T-helper 1 cell treated with Interleukin-12 subunit alpha and Interleukin-12 subunit beta and Interleukin-4 antibody, amounts not matched to agents 30 μg/mL and 1 μg/mL, for 36 hours (primary cell): ENCODE measurements around the gene EGFLAM.

ENCODE experiments used
- H3K27ac Mint-ChIP-seq: one replicate; pipeline ENCODE4 v1.8.0; 2021; ENCODE audit warnings: mild to moderate bottlenecking, mixed read lengths
- H3K27me3 Mint-ChIP-seq: one replicate; pipeline ENCODE4 v1.8.0; 2021; ENCODE audit warnings: low read depth, mixed read lengths
- H3K36me3 Mint-ChIP-seq: one replicate; pipeline ENCODE4 v1.8.0; 2021; ENCODE audit warnings: low read depth, mixed read lengths
- H3K4me1 Mint-ChIP-seq: one replicate; pipeline ENCODE4 v1.8.0; 2021; ENCODE audit warnings: low read depth, mixed read lengths
- H3K4me3 Mint-ChIP-seq: one replicate; pipeline ENCODE4 v1.8.0; 2021; ENCODE audit warnings: mild to moderate bottlenecking, moderate library complexity, mixed read lengths
- H3K9me3 Mint-ChIP-seq: one replicate; pipeline ENCODE4 v1.8.0; 2021; ENCODE audit warnings: mixed read lengths

The EGFLAM gene

DNA sequence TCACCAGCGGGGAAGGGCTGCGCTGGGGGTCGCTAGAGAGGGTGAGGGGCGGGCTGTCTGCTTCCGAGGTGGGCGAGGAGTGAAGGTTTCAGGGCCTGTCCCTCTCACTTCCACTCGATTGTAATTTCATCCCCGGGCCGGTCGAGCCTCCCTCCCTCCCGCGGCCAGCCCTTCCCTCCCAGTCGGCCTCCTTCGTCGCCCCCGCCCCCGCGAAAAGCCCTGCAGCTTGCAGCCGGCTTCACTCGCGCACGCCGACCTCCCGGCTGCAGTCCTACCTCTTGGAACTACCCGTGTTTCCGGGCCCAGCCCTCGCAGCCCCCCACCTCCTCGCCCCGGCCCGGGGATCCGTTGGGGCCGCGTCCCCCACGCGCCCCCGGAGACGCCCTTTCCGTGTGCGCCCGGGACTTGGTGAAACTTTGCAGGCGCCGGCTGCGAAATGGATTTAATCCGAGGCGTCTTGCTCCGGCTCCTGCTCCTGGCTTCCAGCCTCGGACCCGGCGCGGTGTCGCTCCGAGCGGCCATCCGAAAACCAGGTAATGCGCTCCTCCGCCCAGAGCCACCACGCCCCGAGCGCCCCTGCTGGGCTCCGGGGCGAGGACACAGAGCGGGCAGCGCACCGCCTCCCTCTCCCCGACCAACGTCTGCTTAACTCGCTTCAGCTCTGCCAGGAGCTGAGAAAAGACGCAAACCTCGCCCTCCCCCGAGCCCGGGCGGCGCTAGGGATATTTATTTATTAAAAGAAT is at the start of gene EGFLAM:
TSS of gene EGFLAM (plus strand) at position 241 of the 743 bp plus-strand sequence. CDS start at position 437, 196 bp downstream.
- Mint-ChIP-seq H3K27me3 (peaks cover 65% of the 10 kb centered on the region), H3K4me1 (peaks cover 6% of the 10 kb centered on the region), H3K36me3 (no peaks in the 10 kb centered on the region), H3K4me3 (peak within 1 kb of the TSS; percentile 34), H3K9me3 (no peaks in the 10 kb centered on the region), H3K27ac (no peak within 1 kb of the TSS)

DNA sequence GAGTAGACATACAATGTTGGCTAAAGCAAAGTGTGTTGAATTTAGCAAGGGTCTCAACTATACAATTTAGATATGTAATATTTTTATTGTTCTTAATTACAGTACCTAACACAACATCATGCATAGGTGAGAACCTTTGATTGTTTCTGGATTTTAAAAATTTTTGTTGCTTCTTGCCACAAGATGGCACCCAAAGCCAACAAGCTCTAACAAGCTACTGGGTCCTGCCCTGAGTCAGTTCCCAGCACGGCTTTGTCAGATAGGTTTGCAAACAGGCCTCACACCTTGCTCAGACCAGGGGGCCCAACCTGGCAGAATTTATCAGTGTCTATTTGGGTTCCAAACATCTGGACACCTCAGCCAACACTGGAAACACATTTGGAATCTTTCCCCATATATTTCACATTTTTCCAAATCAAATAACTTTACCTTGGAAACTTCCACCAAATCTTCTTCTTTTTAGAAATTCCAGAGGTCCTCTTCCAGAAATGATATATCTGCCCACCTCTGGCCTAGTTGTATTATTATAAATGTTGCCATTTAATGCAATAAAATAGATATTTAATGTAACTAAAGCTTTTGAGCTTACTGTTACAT is 49.5 kb upstream of the EGFLAM start:
- Mint-ChIP-seq H3K27ac (no peak overlapping the region), H3K36me3 (no peaks in the 10 kb centered on the region), H3K9me3 (peaks cover 8% of the 10 kb centered on the region), H3K27me3 (no peaks in the 10 kb centered on the region), H3K4me3 (no peak overlapping the region), H3K4me1 (no peaks in the 10 kb centered on the region)

DNA sequence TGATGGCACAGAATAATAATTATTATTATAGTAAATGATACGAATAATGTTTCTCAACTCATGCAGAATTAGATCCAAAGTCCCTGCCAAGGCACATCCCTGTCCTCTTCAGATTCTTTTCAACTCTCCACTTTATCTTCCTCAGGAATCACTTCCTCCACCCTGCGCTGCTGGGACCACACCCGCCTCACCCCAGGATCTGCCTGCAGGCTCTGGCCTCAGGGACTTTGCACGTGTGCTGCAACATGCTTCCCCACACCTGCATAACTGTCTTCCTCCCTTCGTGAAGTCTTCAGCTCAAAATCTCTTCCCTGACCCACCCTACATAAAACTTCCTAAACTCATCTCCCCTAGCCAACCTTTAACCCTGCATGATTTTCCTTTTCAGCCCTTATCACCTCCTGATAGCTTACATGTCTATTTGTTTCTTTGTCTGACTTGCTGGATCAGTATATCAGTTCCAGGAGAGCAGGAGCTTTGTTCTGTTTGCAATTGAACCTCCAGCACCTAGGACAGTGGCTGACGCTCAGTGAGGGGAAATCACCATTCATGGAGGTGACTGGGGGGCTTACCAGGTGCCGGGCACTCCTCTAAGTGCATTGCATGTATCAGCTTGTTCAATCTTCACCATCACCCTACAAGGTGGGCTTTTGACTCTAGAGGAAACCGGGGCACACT is 47.5 kb upstream of the EGFLAM start:
- Mint-ChIP-seq H3K9me3 (peaks cover 8% of the 10 kb centered on the region), H3K27ac (no peak overlapping the region), H3K36me3 (no peaks in the 10 kb centered on the region), H3K4me1 (no peaks in the 10 kb centered on the region), H3K4me3 (no peak overlapping the region), H3K27me3 (no peaks in the 10 kb centered on the region)

DNA sequence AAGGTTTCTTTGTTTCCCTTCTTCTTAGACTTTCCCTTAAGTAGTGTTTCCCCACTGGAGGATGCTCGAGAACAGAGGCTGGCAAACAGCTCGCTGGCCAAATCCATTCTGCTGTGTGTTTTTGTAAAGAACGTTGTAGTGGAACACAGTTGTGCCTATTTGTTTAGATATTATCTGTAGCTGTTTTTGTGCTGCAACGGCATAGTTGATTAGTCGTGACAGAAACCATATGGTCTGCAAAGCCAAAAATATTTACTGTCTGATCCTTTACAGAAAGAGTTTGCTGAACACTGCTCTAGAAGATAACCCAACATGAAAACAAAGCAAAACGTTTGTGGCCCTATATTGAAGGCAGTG is 47.0 kb upstream of the EGFLAM start:
- H3K4me1 Mint-ChIP-seq: no peaks in the 10 kb centered on the region
- H3K27ac Mint-ChIP-seq: no peak overlapping the region
- peaks cover 8% of the 10 kb centered on the region for H3K9me3 Mint-ChIP-seq
- H3K36me3 Mint-ChIP-seq: no peaks in the 10 kb centered on the region
- no peak overlapping the region for H3K4me3 Mint-ChIP-seq
- no peaks in the 10 kb centered on the region for H3K27me3 Mint-ChIP-seq

DNA sequence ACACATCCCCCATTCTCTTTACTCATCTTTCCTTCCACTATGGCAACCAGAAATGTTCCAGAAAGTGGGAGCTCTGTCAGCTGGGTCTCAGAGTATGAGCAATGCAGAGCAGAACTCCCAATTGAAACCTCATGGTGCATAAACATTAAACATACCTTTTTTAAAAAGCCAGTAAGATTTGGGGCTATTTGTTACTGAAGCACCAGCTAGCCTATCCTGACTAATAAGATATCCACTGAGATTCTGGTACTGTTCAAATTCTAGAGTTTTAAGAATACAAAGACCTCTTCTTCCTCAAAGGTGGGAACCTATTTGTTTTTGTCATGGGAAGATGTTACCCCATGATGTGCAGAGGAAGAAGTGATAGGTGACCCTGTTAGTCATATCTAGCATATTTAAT is 46.1 kb upstream of the EGFLAM start:
- H3K27me3 Mint-ChIP-seq: no peaks in the 10 kb centered on the region
- peaks cover 8% of the 10 kb centered on the region for H3K9me3 Mint-ChIP-seq
- no peak overlapping the region for H3K27ac Mint-ChIP-seq
- H3K4me1 Mint-ChIP-seq: no peaks in the 10 kb centered on the region
- H3K36me3 Mint-ChIP-seq: no peaks in the 10 kb centered on the region
- no peak overlapping the region for H3K4me3 Mint-ChIP-seq

DNA sequence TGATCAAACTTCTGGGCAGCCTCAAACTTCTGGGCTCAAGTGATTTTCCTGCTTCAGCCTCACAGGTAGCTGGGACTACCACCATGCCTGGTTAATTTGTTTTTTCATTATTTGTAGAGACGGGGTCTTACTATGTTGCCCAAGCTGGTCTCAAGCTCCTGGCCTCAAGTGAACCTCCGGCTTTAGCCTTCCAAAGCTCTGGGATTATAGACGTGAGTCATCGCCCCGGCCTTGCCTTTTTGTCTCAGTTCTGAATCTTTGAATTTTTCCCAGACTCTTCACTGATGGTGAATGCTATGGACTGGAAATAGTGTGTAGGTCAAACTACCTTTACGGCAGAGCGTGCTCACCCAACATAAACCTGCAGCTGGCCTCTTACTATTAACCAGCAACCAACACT is 32.3 kb upstream of the EGFLAM start:
- no peaks in the 10 kb centered on the region for H3K9me3 Mint-ChIP-seq
- H3K36me3 Mint-ChIP-seq: no peaks in the 10 kb centered on the region
- H3K4me1 Mint-ChIP-seq: no peaks in the 10 kb centered on the region
- H3K27me3 Mint-ChIP-seq: no peaks in the 10 kb centered on the region
- H3K27ac Mint-ChIP-seq: no peak overlapping the region
- no peak overlapping the region for H3K4me3 Mint-ChIP-seq

DNA sequence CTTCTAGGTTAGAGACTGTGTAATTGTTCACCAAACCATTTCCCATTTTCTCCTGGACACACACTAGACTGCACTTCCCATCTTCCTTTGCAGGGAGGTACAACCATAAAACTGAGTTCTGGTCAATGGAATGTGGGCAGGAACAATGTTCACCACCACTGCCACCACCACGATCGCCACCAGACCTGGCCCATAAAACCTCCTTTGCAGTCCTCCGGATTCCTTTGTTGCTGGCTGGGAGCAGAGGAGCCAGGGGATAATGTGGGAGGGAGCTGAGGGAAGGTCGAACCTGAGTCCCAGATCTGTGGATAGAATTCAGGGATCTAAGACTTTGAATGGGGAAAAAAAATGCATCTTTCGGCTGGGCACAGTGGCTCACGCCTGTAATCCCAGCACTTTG is 29.4 kb upstream of the EGFLAM start:
- H3K4me1 Mint-ChIP-seq: no peaks in the 10 kb centered on the region
- no peak overlapping the region for H3K27ac Mint-ChIP-seq
- H3K9me3 Mint-ChIP-seq: no peaks in the 10 kb centered on the region
- no peak overlapping the region for H3K4me3 Mint-ChIP-seq
- no peaks in the 10 kb centered on the region for H3K36me3 Mint-ChIP-seq
- no peaks in the 10 kb centered on the region for H3K27me3 Mint-ChIP-seq

DNA sequence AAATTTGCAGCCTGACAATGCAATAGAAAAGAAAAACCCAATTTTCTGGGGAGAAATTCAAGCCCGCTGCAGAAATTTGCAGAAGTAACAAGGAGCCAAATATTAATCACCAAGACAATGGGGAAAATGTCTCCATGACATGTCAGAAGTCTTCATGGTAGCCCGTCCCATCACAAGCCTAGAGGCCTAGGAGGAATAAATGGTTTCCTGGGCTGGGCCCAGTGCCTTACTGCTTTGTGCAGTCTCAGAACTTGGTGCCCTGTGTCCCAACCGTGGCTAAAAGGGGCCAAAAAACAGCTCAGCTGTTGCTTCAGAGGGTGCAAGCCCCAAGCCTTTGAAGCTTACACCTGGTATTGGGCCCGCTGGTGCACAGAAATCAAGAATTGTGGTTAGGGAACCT is 23.6 kb upstream of the EGFLAM start:
- H3K9me3 Mint-ChIP-seq: peaks cover 8% of the 10 kb centered on the region
- no peaks in the 10 kb centered on the region for H3K27me3 Mint-ChIP-seq
- H3K36me3 Mint-ChIP-seq: no peaks in the 10 kb centered on the region
- no peaks in the 10 kb centered on the region for H3K4me1 Mint-ChIP-seq
- H3K27ac Mint-ChIP-seq: no peak overlapping the region
- no peak overlapping the region for H3K4me3 Mint-ChIP-seq

DNA sequence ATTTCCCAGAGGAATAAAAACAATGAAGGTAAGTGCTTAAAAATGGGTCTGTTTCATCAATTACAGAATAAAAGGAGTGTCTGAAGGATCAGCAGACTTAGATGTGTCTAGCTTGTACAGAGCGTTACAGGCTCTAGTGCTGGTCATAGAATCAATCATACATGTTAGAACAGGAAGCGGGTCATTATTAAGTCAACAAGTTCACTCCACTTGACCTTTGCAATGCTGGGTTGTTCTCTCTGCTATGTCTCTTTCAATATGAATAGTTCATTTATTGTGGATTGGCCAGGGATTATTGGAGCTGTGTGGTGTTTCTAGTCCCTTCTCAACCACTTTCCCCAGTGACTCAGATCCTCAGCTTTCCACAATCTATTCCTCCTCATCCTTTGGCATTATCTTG is 20.7 kb upstream of the EGFLAM start:
- Mint-ChIP-seq H3K27me3 (peaks cover 11% of the 10 kb centered on the region), H3K36me3 (no peaks in the 10 kb centered on the region), H3K4me3 (no peak overlapping the region), H3K27ac (no peak overlapping the region), H3K9me3 (peaks cover 8% of the 10 kb centered on the region), H3K4me1 (no peaks in the 10 kb centered on the region)

DNA sequence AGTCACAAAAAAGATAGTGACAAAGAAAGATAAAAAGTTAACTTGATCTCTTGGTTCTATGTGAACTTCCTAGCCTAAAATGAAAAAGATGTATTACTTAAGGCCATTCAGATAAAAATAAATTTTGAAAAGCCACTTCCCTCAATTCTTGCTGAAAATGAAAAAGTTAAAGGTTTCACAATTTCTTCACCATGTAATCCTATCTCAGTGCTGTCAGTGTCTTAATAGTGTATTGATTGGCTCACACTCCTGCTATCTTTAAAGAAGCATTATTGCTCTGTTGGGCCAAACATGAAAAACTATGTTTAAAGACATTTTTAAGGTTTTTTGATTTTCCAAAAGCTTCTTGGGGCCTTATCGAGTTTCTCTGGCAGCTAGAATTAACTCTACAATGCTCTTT is 18.1 kb upstream of the EGFLAM start:
- Mint-ChIP-seq H3K4me1 (no peaks in the 10 kb centered on the region), H3K4me3 (no peak overlapping the region), H3K9me3 (peaks cover 8% of the 10 kb centered on the region), H3K36me3 (no peaks in the 10 kb centered on the region), H3K27me3 (peaks cover 11% of the 10 kb centered on the region), H3K27ac (no peak overlapping the region)

DNA sequence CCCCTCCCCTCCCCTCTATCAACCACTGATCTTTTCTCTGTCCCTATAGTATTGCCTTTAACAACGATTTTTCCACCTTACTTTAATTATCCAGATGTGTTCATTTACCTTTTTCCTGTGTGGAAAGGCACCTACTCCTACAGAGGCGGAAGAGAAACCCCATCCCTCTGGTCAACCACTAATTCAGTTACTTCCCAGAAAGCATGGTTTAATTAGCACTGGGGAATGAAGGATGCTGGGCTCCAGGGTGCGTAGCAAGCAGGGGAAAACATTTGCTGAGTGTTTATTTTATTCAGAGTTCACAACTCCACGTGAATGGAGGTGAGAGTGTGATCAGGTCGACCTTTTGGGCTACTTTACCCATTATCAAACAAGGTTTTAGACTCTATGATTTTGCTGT is 16.7 kb upstream of the EGFLAM start:
- Mint-ChIP-seq H3K27me3 (peaks cover 11% of the 10 kb centered on the region), H3K9me3 (no peaks in the 10 kb centered on the region), H3K27ac (no peak overlapping the region), H3K36me3 (no peaks in the 10 kb centered on the region), H3K4me1 (no peaks in the 10 kb centered on the region), H3K4me3 (no peak overlapping the region)

DNA sequence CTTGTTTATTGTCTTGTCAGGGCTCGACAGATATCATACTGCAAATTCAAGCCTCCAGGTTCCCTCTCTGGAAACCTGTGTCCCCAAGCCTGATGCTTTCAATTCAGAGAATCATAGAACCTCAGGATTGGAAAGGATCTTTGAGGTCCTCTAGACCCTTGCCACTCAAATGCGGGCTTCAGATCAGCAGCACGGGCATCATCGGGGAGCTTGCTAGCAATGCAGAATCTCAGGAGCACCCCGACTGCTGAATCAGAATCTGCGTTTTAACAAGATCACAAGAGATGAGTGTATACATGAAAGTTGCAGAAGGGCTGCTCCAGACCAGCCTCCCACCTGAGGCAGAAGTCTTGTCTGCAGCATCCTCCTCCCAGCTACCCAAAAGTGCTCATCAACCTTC is 13.1 kb upstream of the EGFLAM start:
- Mint-ChIP-seq H3K4me3 (no peak overlapping the region), H3K36me3 (no peaks in the 10 kb centered on the region), H3K4me1 (no peaks in the 10 kb centered on the region), H3K27me3 (peaks cover 11% of the 10 kb centered on the region), H3K9me3 (no peaks in the 10 kb centered on the region), H3K27ac (no peak overlapping the region)

DNA sequence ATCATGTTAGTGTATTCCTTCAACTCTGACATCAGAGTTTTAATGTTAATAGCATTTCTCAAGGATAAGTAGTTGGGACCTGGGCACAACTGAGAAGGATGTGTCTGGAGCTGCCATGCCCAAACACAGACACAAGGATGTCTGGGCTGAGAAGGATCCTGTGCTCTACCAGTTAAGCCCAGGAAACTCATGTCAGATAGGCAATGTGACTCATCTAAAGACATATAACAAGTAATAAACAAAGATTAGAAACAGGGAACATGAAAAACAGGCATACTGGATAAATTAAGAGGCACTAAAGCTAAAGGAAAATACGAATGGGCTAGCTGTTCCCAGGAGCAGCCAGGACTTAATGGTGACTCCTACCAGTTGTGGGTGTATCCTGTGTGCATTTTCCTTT is 9.1 kb upstream of the EGFLAM start:
- no peaks in the 10 kb centered on the region for H3K36me3 Mint-ChIP-seq
- peaks cover 7% of the 10 kb centered on the region for H3K27me3 Mint-ChIP-seq
- H3K9me3 Mint-ChIP-seq: no peaks in the 10 kb centered on the region
- H3K27ac Mint-ChIP-seq: no peak overlapping the region
- no peaks in the 10 kb centered on the region for H3K4me1 Mint-ChIP-seq
- H3K4me3 Mint-ChIP-seq: no peak overlapping the region

DNA sequence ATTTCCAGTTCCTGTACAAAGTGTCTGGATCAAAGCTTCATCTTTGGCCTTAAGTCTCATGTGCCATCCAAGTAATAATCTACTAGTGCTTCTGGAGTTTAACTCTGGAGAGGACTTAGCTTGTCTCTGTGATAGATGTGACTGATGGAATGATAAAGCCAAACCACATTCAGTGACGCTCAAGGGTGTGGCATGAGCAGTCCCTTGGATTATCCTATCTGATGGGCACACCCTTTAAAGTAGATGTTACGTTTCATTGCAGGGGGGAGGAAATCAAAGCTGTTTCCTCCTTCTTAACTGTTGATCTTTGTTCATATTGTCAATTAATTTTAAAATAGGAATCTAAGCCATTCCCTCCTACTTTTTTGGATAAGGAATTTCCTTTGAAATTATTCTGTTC is 8.5 kb upstream of the EGFLAM start:
- Mint-ChIP-seq H3K27ac (no peak overlapping the region), H3K4me3 (no peak overlapping the region), H3K4me1 (no peaks in the 10 kb centered on the region), H3K9me3 (no peaks in the 10 kb centered on the region), H3K36me3 (no peaks in the 10 kb centered on the region), H3K27me3 (peaks cover 7% of the 10 kb centered on the region)

DNA sequence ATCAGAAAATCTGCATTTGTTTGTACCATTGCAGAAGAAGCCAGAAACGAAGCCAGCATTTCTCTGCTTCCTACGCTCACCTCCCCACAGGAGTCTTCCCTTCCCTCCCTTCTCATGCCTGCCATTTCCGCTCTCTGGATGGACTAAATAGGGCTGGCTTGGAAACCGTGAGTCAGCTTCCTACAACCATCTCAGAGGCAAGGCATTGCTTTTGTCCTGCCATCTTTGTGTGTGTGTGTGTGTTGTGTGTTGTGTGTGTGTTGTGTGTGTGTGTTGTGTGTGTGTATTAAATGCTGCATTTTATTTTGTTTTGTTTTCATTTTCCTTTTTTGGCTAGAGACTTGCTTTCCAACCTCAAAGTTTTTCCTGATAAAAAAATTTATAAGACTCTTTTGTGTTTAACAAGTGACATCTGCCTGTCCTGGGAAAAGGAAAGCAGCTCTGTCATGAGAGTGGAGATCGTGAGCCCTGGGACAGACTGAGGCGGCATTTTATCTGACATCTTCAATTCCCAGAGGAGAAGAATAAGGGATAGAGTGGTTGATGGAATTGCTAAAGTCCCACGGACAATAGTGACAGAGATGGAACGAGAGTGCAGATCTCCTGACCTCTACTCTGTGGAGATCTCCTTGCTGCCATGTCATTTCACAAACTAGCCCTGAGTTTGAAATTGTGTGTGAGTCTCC is 7.5 kb upstream of the EGFLAM start:
- Mint-ChIP-seq H3K9me3 (no peaks in the 10 kb centered on the region), H3K4me1 (no peaks in the 10 kb centered on the region), H3K27ac (no peak overlapping the region), H3K4me3 (no peak overlapping the region), H3K36me3 (no peaks in the 10 kb centered on the region), H3K27me3 (peaks cover 15% of the 10 kb centered on the region)
